Measurements from ENCODE around the gene TAS1R1. TPM values are rescaled to one million over a fixed set of nuclear protein-coding genes. Genes with fewer than 3 reads are reported as not detected.

Gene TAS1R1
- total and polyA plus RNA-seq, 9 of the 15 experiments (the other 6 are each of a cell fraction or from before 2014, with no cell fraction given): 0.06 TPM; not detected in 8

GRCh38 chr1:6515771-6516170 is 39.3 kb upstream of the TAS1R1 start:
- peaks cover 4 to 31% of the 10 kb centered on the region in 2 experiments; a peak in 3 of 5 replicates for H3K27me3 ChIP-seq (ENCODE audit: control insufficient read depth in 2 of 2, insufficient read depth in 2 of 2, low read length in 2 of 2)
- CTCF ChIA-PET (ENCODE audit: low intra/inter-chr PET ratio): no interaction called here
- H3K27ac ChIP-seq (ENCODE audit: extremely low read depth, low read depth, low read length): no peak overlapping the region
- no peaks in the 10 kb centered on the region for H3K9me1 ChIP-seq (ENCODE audit: control insufficient read depth, insufficient read depth, low read length)
- no peaks in the 10 kb centered on the region; the same call in 2 of the 3 replicates for H3K36me3 ChIP-seq (ENCODE audit: control insufficient read depth, insufficient read depth, low read length)
- no peak for FAIRE-seq
- H2AFZ ChIP-seq (ENCODE audit: low read depth, low read length): no peak overlapping the region
- in situ Hi-C loops (cut with MboI): no loop called here
- no TSS peak for BruUV-seq (replicated peaks)
- TF ChIP-seq ARID1B (IDR thresholded peaks at IDR 0.05): no peak
- no peak for TF ChIP-seq NR2C2 (CRISPR knock-in tag; IDR thresholded peaks at IDR 0.05)
- no peak for TF ChIP-seq NR2C2 (tag; IDR thresholded peaks at IDR 0.05)
- TF ChIP-seq ZNF232 (CRISPR knock-in tag; IDR thresholded peaks at IDR 0.05): no peak
- no peak for TF ChIP-seq CHCHD3 (CRISPR knock-in tag; IDR thresholded peaks at IDR 0.05)
- TF ChIP-seq, protein P1, sequence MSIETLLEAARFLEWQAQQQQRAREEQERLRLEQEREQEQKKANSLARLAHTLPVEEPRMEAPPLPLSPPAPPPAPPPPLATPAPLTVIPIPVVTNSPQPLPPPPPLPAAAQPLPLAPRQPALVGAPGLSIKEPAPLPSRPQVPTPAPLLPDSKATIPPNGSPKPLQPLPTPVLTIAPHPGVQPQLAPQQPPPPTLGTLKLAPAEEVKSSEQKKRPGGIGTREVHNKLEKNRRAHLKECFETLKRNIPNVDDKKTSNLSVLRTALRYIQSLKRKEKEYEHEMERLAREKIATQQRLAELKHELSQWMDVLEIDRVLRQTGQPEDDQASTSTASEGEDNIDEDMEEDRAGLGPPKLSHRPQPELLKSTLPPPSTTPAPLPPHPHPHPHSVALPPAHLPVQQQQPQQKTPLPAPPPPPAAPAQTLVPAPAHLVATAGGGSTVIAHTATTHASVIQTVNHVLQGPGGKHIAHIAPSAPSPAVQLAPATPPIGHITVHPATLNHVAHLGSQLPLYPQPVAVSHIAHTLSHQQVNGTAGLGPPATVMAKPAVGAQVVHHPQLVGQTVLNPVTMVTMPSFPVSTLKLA (conservative IDR thresholded peaks at IDR 0.05): no peak
- TF ChIP-seq CEBPB (tag; IDR thresholded peaks at IDR 0.05): no peak
- no peak for TF ChIP-seq TGIF2 (CRISPR knock-in tag; IDR thresholded peaks at IDR 0.05)
- TF ChIP-seq, protein P2, sequence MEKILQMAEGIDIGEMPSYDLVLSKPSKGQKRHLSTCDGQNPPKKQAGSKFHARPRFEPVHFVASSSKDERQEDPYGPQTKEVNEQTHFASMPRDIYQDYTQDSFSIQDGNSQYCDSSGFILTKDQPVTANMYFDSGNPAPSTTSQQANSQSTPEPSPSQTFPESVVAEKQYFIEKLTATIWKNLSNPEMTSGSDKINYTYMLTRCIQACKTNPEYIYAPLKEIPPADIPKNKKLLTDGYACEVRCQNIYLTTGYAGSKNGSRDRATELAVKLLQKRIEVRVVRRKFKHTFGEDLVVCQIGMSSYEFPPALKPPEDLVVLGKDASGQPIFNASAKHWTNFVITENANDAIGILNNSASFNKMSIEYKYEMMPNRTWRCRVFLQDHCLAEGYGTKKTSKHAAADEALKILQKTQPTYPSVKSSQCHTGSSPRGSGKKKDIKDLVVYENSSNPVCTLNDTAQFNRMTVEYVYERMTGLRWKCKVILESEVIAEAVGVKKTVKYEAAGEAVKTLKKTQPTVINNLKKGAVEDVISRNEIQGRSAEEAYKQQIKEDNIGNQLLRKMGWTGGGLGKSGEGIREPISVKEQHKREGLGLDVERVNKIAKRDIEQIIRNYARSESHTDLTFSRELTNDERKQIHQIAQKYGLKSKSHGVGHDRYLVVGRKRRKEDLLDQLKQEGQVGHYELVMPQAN (IDR thresholded peaks at IDR 0.05; ENCODE audit: borderline replicate concordance): no peak
- no peak for TF ChIP-seq ETV5 (CRISPR knock-in tag; IDR thresholded peaks at IDR 0.05; ENCODE audit: low read depth)
- no peak for TF ChIP-seq RBM15 (IDR thresholded peaks at IDR 0.05; ENCODE audit: insufficient read depth, low read length)
- no peak for TF ChIP-seq ZNF717 (CRISPR knock-in tag; IDR thresholded peaks at IDR 0.05)
- TF ChIP-seq PML (IDR thresholded peaks at IDR 0.05; ENCODE audit: low read length): no peak
- no peak for TF ChIP-seq GATA2 (CRISPR knock-in tag; IDR thresholded peaks at IDR 0.05)
- no peak for TF ChIP-seq ZNF695 (CRISPR knock-in tag; IDR thresholded peaks at IDR 0.05)
- no peak for TF ChIP-seq JUND (IDR thresholded peaks at IDR 0.05; ENCODE audit: borderline replicate concordance, low read depth, low read length)
- no peak for TF ChIP-seq JUND (tag; IDR thresholded peaks at IDR 0.05; ENCODE audit: borderline replicate concordance, low read depth, low read length)
- no peak for TF ChIP-seq NFXL1 (CRISPR knock-in tag; IDR thresholded peaks at IDR 0.05)
- TF ChIP-seq, protein P3, sequence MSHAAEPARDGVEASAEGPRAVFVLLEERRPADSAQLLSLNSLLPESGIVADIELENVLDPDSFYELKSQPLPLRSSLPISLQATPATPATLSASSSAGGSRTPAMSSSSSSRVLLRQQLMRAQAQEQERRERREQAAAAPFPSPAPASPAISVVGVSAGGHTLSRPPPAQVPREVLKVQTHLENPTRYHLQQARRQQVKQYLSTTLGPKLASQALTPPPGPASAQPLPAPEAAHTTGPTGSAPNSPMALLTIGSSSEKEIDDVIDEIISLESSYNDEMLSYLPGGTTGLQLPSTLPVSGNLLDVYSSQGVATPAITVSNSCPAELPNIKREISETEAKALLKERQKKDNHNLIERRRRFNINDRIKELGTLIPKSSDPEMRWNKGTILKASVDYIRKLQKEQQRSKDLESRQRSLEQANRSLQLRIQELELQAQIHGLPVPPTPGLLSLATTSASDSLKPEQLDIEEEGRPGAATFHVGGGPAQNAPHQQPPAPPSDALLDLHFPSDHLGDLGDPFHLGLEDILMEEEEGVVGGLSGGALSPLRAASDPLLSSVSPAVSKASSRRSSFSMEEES (CRISPR knock-in tag; IDR thresholded peaks at IDR 0.05): no peak
- TF ChIP-seq HMGN3 (IDR thresholded peaks at IDR 0.05; ENCODE audit: borderline replicate concordance, extremely low read depth, insufficient read length, low read depth, low read length): no peak
- no peaks in the 10 kb centered on the region for H3K79me2 ChIP-seq (ENCODE audit: control insufficient read depth, insufficient read depth, low read length)
- intact Hi-C loops (cut with micrococcal nuclease): no loop called here
- no peak overlapping the region for H3K9ac ChIP-seq (ENCODE audit: insufficient read depth in 1 of 2, low read depth in 2 of 2, low read length in 2 of 2)
- POLR2A ChIA-PET: interaction anchor here (0.7 kb wide), 1 partner anchor 392 kb away, joined by 3 read pairs; no protein-coding TSS in a partner anchor
- H4K20me1 ChIP-seq (replicated peaks; ENCODE audit: control insufficient read depth, insufficient read depth, low read length): peaks cover 7% of the 10 kb centered on the region; the same call in 1 of the 2 replicates
- no peak for DNase-seq (ENCODE audit: extremely low read depth in 1 of 4, low spot score in 3 of 4)
- H3K4me1 ChIP-seq (replicated peaks in 1 of 2; ENCODE audit: control insufficient read depth in 2 of 2, insufficient read depth in 2 of 2, low read length in 2 of 2): peaks cover 3 to 29% of the 10 kb centered on the region in 2 experiments; a peak in 3 of 5 replicates
- no peak overlapping the region for H3K4me3 ChIP-seq
- no peak overlapping the region for H3K4me2 ChIP-seq (ENCODE audit: insufficient read depth, low read length)
- ATAC-seq: no peak
- no peaks in the 10 kb centered on the region for H3K9me3 ChIP-seq (replicated peaks; ENCODE audit: control insufficient read depth, insufficient read depth, low read depth, low read length)
- WGBS (ENCODE audit: insufficient coverage, low coverage, missing lambda C conversion rate): 5% methylated on average over 4 of the region's 4 CpGs
